ENCODE measurements around the gene CPNE6. TPM values are rescaled to one million over a fixed set of nuclear protein-coding genes. Genes with fewer than 3 reads are reported as not detected.

The CPNE6 gene
- total RNA-seq, 2 donors from 2014 or later = not detected

GRCh38 chr14:24080888-24081738 is 9.8 kb downstream of the CPNE6 start:
- peaks cover 16% of the 10 kb centered on the region for H3K4me1 ChIP-seq
- 0 to 1% methylated on average over 14 to 70 of the region's 74 CpGs for WGBS, 2 donors
- no peaks in the 10 kb centered on the region for H3K36me3 ChIP-seq (replicated peaks in 1 of 2; ENCODE audit: insufficient read depth in 1 of 2, low read depth in 2 of 2)
- peak; percentile 94 for ATAC-seq
- intact Hi-C loops (cut with DNase I) = no loop called here
- peak overlapping the region; percentile 15 to 35 for H3K4me3 ChIP-seq
- DNase-seq = peak; percentile 82 to 89 (median 84)
- TF ChIP-seq POLR2A (IDR thresholded peaks at IDR 0.05) (peak; percentile 73 to 89 (median 85)), CTCF (IDR thresholded peaks at IDR 0.05) (peak in 1 of 7 experiments; percentile 7)
- no peaks in the 10 kb centered on the region for H3K27me3 ChIP-seq
- H3K27ac ChIP-seq = peak overlapping the region; percentile 75 to 91 (median 87)
- H3K9me3 ChIP-seq = no peaks in the 10 kb centered on the region

- Histone ChIP-seq H3K9me3 (no peaks in the 10 kb centered on the region), H3K27ac (peak overlapping the region; percentile 75 to 91 (median 87)), H3K27me3 (no peaks in the 10 kb centered on the region), H3K36me3 (replicated peaks in 1 of 2; ENCODE audit: insufficient read depth in 1 of 2, low read depth in 2 of 2) (no peaks in the 10 kb centered on the region), H3K4me3 (peak overlapping the region; percentile 15 to 35), H3K4me1 (peaks cover 16% of the 10 kb centered on the region)
- intact Hi-C loops (cut with DNase I) = no loop called here
- DNase-seq (peak in 1 of 4 donors; percentile 17), ATAC-seq (no peak)
- whole genome bisulfite sequencing, 2 donors = 18 to 87% methylated on average over 4 to 24 of the region's 26 CpGs
- TF ChIP-seq CTCF (IDR thresholded peaks at IDR 0.05) (no peak), POLR2A (IDR thresholded peaks at IDR 0.05) (peak in 2 of 3 donors; percentile 13 to 45)
Measured at GRCh38 chr14:24081739-24082211, 10.4 kb downstream of the CPNE6 start.

- H3K36me3 ChIP-seq (replicated peaks in 1 of 2; ENCODE audit: insufficient read depth in 1 of 2, low read depth in 2 of 2) = no peaks in the 10 kb centered on the region
- TF ChIP-seq CTCF (IDR thresholded peaks at IDR 0.05) = no peak
- no peak for TF ChIP-seq POLR2A (IDR thresholded peaks at IDR 0.05)
- intact Hi-C loops (cut with DNase I) = no loop called here
- WGBS, 2 donors = 89 to 97% methylated on average over 3 to 5 of the region's 5 CpGs
- H3K27ac ChIP-seq = peak overlapping the region in 1 of 4 donors; percentile 83
- ATAC-seq (no peak), DNase-seq (peak in 1 of 4 donors; percentile 9)
- H3K4me3 ChIP-seq = no peak overlapping the region
- no peaks in the 10 kb centered on the region for H3K27me3 ChIP-seq
- H3K4me1 ChIP-seq = peaks cover 16% of the 10 kb centered on the region
- no peaks in the 10 kb centered on the region for H3K9me3 ChIP-seq
Measured at GRCh38 chr14:24082411-24083080, 11.2 kb downstream of the CPNE6 start.

DNA sequence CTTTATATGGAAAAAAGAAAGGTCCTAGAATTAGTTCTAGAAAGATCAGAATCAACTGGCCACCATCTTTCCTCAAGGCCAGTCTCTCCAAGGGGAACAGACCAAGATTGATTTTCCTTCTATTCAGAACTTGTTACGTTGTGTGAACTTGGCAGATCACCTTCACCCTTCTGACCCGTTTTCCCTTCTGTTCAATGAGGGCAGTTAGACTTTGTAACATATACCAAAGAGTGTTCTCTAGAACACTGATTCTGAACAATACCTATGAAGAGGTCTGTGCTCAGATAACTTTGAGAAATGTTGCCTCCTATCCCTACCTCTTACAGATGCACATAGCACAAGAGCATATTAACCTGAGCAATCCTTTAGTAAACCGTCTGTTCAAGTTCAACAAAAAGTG is 12.1 kb downstream of the CPNE6 start:
- TF ChIP-seq POLR2A (IDR thresholded peaks at IDR 0.05) (no peak), CTCF (IDR thresholded peaks at IDR 0.05) (no peak)
- H3K36me3 ChIP-seq (replicated peaks in 1 of 2; ENCODE audit: insufficient read depth in 1 of 2, low read depth in 2 of 2) = no peaks in the 10 kb centered on the region
- intact Hi-C loops (cut with DNase I) = no loop called here
- H3K27me3 ChIP-seq = no peaks in the 10 kb centered on the region
- H3K9me3 ChIP-seq = no peaks in the 10 kb centered on the region
- ATAC-seq (no peak), DNase-seq (no peak)
- WGBS, 2 donors = 61 to 69% methylated on average over 3 of the region's 3 CpGs
- peaks cover 16% of the 10 kb centered on the region for H3K4me1 ChIP-seq
- H3K27ac ChIP-seq = no peak overlapping the region
- H3K4me3 ChIP-seq = no peak overlapping the region
